Effector memory CD4-positive, alpha-beta T cell (primary cell): ENCODE results near the gene R3HDM1.
A peak's percentile ranks its signal among the peaks of the same experiment; 100 is the strongest.
"Not testable (repeated sequence)": the region's sequence is repeated elsewhere in the genome, so short reads cannot be mapped to it uniquely, and the experiment has no call there.

Experiments
- DNase-seq, 3 donors: peaks; one replicate each; pipeline ENCODE4 v3.0.0-alpha.2; 2020
- H3K27ac ChIP-seq: 2 replicates; pipeline ENCODE4 v1.7.0; 2013; ENCODE audit warnings: mild to moderate bottlenecking, low read length, moderate library complexity; ENCODE audit not compliant: insufficient read depth, poor library complexity, severe bottlenecking
- H3K27me3 ChIP-seq: replicated peaks from 2 replicates; pipeline ENCODE4 v1.7.0; 2013; ENCODE audit warnings: mild to moderate bottlenecking, low read length; ENCODE audit not compliant: insufficient read depth, control insufficient read depth, poor library complexity, severe bottlenecking
- H3K36me3 ChIP-seq: 2 replicates; pipeline ENCODE4 v1.7.0; 2013; ENCODE audit warnings: mild to moderate bottlenecking, low read length, moderate library complexity; ENCODE audit not compliant: control insufficient read depth, insufficient read depth
- H3K4me1 ChIP-seq: 2 replicates; pipeline ENCODE4 v1.7.0; 2013; ENCODE audit warnings: low read length, mild to moderate bottlenecking; ENCODE audit not compliant: control insufficient read depth, insufficient read depth, poor library complexity, severe bottlenecking
- H3K4me3 ChIP-seq: 2 replicates; pipeline ENCODE4 v1.7.0; 2013; ENCODE audit warnings: low read length, low read depth, mild to moderate bottlenecking; ENCODE audit not compliant: insufficient read depth, poor library complexity, severe bottlenecking
- H3K9me3 ChIP-seq: 2 replicates; pipeline ENCODE4 v1.7.0; 2013; ENCODE audit warnings: mild to moderate bottlenecking, low read length, moderate library complexity; ENCODE audit not compliant: control insufficient read depth

The R3HDM1 gene

DNA sequence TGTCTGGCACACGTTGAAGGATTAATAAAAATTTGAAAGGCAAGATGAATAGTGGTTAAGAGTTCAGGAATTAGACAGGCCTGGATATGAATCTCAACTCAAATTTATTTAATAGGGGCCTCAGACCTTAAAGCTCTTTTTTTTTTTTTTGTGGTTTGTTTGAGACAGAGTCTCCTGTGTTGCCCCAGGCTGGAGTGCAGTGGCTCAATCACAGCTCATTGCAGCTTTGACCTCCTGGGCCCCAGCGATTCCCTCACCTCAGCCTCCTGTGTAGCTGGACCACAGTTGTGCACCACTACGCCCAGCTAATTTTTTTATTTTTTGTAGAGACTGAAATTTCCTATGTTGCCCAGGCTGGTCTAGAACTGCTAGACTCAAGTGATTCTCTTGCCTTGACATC is 3.3 kb upstream of the R3HDM1 start:
- H3K27me3 ChIP-seq: no peaks in the 10 kb centered on the region
- H3K4me3 ChIP-seq: no peak overlapping the region
- no peaks in the 10 kb centered on the region for H3K9me3 ChIP-seq
- peaks cover 3% of the 10 kb centered on the region for H3K4me1 ChIP-seq
- no peaks in the 10 kb centered on the region for H3K36me3 ChIP-seq
- DNase-seq: no peak
- no peak overlapping the region for H3K27ac ChIP-seq

DNA sequence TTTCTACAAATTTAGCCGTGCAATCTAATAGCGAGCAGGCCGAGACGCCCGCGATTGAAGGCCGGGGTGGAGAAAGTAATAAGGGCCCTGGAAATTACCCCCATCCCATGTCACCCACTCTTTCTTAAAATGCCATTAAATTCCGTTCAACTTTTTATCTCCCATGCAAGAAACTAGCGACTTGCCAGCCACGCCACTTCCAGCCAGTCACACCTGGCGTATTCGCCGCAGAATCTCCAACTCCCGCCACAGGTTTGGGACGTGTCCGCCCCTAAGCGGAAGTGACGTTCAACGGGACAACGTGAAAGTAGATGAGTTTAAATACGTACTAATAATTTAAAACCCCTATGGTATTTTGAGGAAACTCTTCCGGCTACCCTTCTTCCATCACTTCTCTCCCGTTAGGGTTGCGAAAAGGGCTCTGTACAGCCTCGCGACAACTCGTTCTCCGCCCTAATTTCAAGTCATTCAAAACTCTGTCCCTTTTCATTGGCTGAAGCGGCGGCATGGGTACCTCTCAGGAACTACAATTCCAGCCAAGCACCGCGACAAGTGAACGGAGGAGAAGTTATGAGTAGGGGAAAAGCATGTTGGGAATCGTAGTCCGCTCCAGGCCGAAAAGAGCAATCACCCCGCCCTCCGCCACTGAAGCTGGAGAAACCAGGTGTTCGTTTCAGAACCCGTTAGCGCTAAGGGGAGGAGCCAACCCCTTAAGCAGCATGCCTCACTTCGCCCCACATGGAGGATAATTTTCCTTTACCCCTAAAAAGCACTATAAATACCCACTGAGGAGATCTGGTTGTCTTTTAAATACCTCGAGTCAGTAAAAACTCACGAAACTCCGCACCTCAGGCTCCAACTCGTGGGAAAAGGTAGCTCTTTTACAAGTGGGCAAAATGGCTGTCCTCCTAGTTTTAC is 712 bp upstream of the R3HDM1 start, which contains the start of gene ZRANB3:
ZRANB3 (minus strand) TSS at position 906 of the 918 bp plus-strand sequence.
- peak within 1 kb of the TSS; percentile 93 for H3K27ac ChIP-seq
- no peaks in the 10 kb centered on the region for H3K36me3 ChIP-seq
- peaks cover 3% of the 10 kb centered on the region for H3K4me1 ChIP-seq
- no peaks in the 10 kb centered on the region for H3K9me3 ChIP-seq
- H3K4me3 ChIP-seq: peak within 1 kb of the TSS; percentile 93
- no peaks in the 10 kb centered on the region for H3K27me3 ChIP-seq
- peak; percentile 85 to 93 (median 93) for DNase-seq

DNA sequence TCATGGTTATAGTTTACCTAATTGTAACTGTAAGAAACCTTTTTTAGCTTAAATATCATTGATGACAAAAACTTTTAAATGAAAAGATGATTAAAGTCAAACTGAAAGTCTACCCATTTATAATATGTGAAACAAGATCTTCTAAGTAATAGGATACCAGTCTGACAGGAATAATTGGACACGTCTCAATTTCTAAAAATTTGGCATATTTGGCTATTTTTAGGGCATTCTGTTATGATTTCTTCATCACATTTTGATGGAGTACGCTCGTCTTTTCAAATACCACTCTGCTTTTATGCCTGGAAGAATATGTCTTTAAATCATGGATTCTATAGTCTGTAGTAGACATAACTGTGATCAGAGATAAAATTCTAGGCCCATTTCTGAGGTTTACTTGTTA is 1.3 kb downstream of the R3HDM1 start:
- no peak for DNase-seq
- H3K36me3 ChIP-seq: no peaks in the 10 kb centered on the region
- H3K27ac ChIP-seq: no peak overlapping the region
- no peak overlapping the region for H3K4me3 ChIP-seq
- H3K9me3 ChIP-seq: no peaks in the 10 kb centered on the region
- no peaks in the 10 kb centered on the region for H3K27me3 ChIP-seq
- peaks cover 3% of the 10 kb centered on the region for H3K4me1 ChIP-seq

DNA sequence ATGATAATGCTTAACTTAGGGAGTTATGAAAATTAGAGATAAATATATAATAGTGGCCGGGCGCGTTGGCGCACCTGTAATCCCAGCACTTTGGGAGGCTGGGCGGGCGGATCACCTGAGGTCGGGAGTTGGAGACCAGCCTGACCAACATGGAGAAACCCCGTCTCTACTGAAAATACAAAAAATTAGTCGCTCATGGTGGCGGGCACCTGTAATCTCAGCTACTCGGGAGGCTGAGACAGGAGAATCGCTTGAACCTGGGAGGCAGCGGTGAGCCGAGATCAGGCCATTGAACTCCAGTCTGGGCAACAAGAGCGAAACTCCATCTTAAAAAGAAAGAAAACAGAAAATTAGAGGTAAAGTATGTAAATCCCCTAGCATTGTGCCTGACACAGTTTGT is 2.3 kb downstream of the R3HDM1 start:
- H3K9me3 ChIP-seq, H3K36me3 ChIP-seq, H3K4me1 ChIP-seq, H3K27ac ChIP-seq, H3K4me3 ChIP-seq, DNase-seq, H3K27me3 ChIP-seq: not testable (repeated sequence)

DNA sequence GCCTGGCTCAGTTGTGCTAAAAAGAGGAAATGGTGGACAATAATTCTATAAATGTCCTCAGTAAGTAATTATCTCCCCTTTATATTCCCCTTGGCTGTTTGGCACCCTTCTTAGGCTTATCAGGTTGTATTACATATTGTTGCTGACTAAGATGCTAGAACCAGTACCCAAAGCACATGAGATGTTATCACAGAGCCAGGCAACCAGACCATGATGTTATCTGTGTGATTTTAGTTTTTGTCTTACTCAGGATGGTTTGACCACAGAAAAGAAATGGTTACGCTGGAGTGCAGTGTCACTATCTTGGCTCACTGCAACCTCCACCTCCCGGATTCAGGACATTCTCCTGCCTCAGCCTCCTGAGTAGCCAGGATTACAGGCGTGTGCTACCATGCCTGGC is 15.2 kb downstream of the R3HDM1 start:
- no peaks in the 10 kb centered on the region for H3K36me3 ChIP-seq
- no peaks in the 10 kb centered on the region for H3K27me3 ChIP-seq
- no peak overlapping the region for H3K27ac ChIP-seq
- H3K9me3 ChIP-seq: no peaks in the 10 kb centered on the region
- DNase-seq: no peak
- H3K4me1 ChIP-seq: no peaks in the 10 kb centered on the region
- H3K4me3 ChIP-seq: no peak overlapping the region

DNA sequence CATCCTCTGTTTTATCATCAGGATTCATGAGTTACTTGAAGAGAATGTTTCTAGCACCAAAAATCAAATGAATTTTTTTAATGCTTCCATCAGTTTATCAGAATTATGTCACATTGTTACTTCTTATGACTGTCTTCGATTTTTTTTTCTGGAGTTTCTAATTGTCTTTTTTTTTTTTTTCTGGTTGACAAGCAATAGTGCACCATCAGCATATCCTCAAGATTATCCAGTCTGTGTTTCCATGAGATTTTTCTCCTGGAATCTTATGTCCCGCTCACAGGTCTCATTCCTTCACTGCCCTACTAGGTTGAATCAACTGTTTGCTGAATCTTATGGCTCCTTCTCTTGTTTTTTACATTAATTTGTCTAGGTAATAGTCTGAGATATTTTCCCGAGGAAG is 16.0 kb downstream of the R3HDM1 start:
- H3K4me1 ChIP-seq: no peaks in the 10 kb centered on the region
- H3K9me3 ChIP-seq: no peaks in the 10 kb centered on the region
- no peak overlapping the region for H3K27ac ChIP-seq
- H3K36me3 ChIP-seq: no peaks in the 10 kb centered on the region
- DNase-seq: no peak
- H3K4me3 ChIP-seq: no peak overlapping the region
- H3K27me3 ChIP-seq: no peaks in the 10 kb centered on the region

DNA sequence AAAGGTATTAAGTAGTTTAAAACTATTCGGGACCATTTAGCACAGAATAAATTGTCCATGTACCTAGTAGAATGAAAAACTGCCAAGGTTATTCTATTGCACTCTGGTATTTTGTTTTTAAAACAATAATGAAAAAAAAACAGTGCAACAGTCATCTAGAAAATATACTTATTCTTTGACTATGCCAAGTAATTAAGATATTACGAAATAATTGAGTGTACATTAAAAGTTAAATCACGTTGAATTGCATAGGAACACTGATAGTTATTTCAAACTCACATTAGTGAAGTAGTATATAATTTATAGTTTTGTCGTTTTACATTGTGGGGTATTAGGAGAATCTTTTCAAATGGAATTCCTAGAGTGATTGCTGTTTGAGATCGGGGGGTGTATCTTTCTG is 20.1 kb downstream of the R3HDM1 start:
- Histone ChIP-seq H3K36me3 (no peaks in the 10 kb centered on the region), H3K4me1 (no peaks in the 10 kb centered on the region), H3K27ac (no peak overlapping the region), H3K9me3 (no peaks in the 10 kb centered on the region), H3K4me3 (no peak overlapping the region), H3K27me3 (no peaks in the 10 kb centered on the region)
- DNase-seq: no peak

DNA sequence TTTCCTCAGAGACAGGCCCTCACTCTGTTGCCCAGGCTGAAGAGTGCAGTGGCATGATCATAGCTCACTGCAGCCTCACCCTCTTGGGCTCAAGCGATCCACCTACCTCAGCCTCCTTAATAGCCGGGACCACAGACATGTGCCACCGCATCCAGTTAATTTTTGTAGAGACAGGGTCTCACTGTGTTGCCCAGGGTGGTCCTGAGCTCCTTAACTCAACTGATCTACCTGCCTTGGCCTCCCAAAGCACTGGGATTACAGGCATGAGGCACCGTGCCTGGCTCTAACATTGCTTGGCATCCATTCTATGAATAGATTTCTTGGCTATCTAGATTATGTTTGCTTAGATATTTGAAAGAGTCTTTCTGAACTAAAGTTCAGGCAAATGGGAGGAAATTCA is 21.6 kb downstream of the R3HDM1 start:
- H3K4me3 ChIP-seq: no peak overlapping the region
- DNase-seq: no peak
- no peaks in the 10 kb centered on the region for H3K4me1 ChIP-seq
- no peak overlapping the region for H3K27ac ChIP-seq
- no peaks in the 10 kb centered on the region for H3K27me3 ChIP-seq
- no peaks in the 10 kb centered on the region for H3K9me3 ChIP-seq
- H3K36me3 ChIP-seq: no peaks in the 10 kb centered on the region

DNA sequence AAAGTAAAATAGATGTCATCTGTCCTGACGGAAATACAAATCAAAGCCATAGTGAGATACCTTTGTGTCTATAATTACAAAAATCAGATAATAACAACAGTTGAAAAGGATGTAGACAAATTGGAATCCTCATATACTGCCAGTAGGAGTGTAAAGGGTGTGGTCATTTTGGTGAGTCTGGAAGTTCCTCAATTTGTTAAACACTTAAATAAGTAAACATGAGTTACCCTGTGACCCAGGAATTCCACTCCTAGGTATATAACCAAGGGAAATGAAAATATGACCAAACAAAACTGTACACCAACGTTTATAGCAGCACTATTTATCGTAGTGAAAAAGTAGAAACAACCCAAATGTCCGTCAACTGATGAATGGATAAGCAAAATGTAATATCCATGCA is 24.0 kb downstream of the R3HDM1 start:
- Histone ChIP-seq H3K9me3 (no peaks in the 10 kb centered on the region), H3K4me3 (no peak overlapping the region), H3K36me3 (no peaks in the 10 kb centered on the region), H3K27ac (no peak overlapping the region), H3K27me3 (no peaks in the 10 kb centered on the region), H3K4me1 (no peaks in the 10 kb centered on the region)
- DNase-seq: no peak

DNA sequence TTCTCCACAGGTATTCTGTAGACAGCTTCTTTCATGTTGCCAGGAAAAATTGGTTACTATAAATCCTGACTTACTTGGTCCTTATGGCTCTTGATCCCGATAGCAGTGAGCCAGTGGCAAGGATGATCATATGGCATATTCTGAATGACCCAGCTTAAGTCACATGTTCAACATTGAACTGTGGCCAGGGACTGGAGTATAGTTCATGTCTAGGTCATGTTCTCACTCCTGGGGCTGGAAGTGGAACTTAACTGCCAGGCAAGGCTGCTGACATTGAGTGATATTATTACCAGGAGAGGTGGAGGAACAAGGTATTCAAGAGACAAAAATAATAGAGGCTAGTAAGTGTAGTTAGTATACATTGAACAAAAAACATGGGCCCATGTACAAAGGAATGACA is 26.2 kb downstream of the R3HDM1 start:
- no peaks in the 10 kb centered on the region for H3K27me3 ChIP-seq
- H3K4me1 ChIP-seq: no peaks in the 10 kb centered on the region
- no peaks in the 10 kb centered on the region for H3K9me3 ChIP-seq
- no peak for DNase-seq
- H3K4me3 ChIP-seq: no peak overlapping the region
- no peak overlapping the region for H3K27ac ChIP-seq
- H3K36me3 ChIP-seq: no peaks in the 10 kb centered on the region
